Muscle of arm (tissue), 12 donors: ENCODE data around the gene ZNF582. TPM values are rescaled to one million over a fixed set of nuclear protein-coding genes. Genes with fewer than 3 reads are reported as not detected.
"Not testable (repeated sequence)": the region's sequence is repeated elsewhere in the genome, so short reads cannot be mapped to it uniquely, and the experiment has no call there.

Source experiments
- DNase-seq: peaks from one replicate; pipeline ENCODE4 v3.0.0-alpha.2; 2013
- polyA plus RNA-seq, 12 donors: library from polyadenylated mRNA; unstranded; fragments of 120-200 nt; gene quantifications; one replicate each; pipeline ENCODE4 v1.2.1, GENCODE V29; 2013; ENCODE audit not compliant: insufficient read length in 12 of 12

Gene ZNF582
- polyA plus RNA-seq, 12 donors, result 4.9 to 9.4 (median 7.1) TPM; not detected in 1

GRCh38 chr19:56356944-56357343 lies 36.4 kb downstream of the ZNF582 start:
- DNase-seq, result no peak

- no peak for DNase-seq
Measured at GRCh38 chr19:56355517-56355916, 37.8 kb downstream of the ZNF582 start.

GRCh38 chr19:56351208-56351607 lies 42.1 kb downstream of the ZNF582 start:
- DNase-seq, result no peak

GRCh38 chr19:56350416-56351045 lies 42.8 kb downstream of the ZNF582 start:
- peak; percentile 35 for DNase-seq

- no peak for DNase-seq
Measured at GRCh38 chr19:56348289-56348877, 45.0 kb downstream of the ZNF582 start.

GRCh38 chr19:56347163-56347778 lies 46.1 kb downstream of the ZNF582 start:
- DNase-seq, result no peak

GRCh38 chr19:56341948-56342347 lies 51.4 kb downstream of the ZNF582 start:
- DNase-seq, result no peak

GRCh38 chr19:56339031-56339430 lies 54.3 kb downstream of the ZNF582 start:
- DNase-seq, result not testable (repeated sequence)

- not testable (repeated sequence) for DNase-seq
Measured at GRCh38 chr19:56337077-56337476, 56.3 kb downstream of the ZNF582 start.

- not testable (repeated sequence) for DNase-seq
Measured at GRCh38 chr19:56335371-56335770, 58.0 kb downstream of the ZNF582 start.

GRCh38 chr19:56333506-56333905 lies 59.8 kb downstream of the ZNF582 start:
- no peak for DNase-seq

Other genes with a start within 250 kb of the ZNF582 start
- gene GALP, start 217.5 kb downstream of the ZNF582 start, polyA plus RNA-seq, result not detected
- gene ZSCAN5B, start 195.8 kb downstream of the ZNF582 start, polyA plus RNA-seq, result under 1 TPM in 3 of 12 donors, not detected in 9; 0.13 to 0.27 (median 0.23) TPM
- not detected for gene ZSCAN5C, start 191.3 kb downstream of the ZNF582 start, polyA plus RNA-seq
- 1 to 10 TPM in 9 of 12 donors, under 1 TPM in 1, not detected in 2; 0.88 to 7.0 (median 1.5) TPM for gene EDDM13, start 120.8 kb downstream of the ZNF582 start, polyA plus RNA-seq
- 10 to 100 TPM in 1 of 12 donors, 1 to 10 TPM in 9, not detected in 2; 5.0 to 12.4 (median 7.3) TPM for gene ZSCAN5A, start 78.7 kb downstream of the ZNF582 start, polyA plus RNA-seq
- 10 to 100 TPM in 1 of 12 donors, 1 to 10 TPM in 10, not detected in 1; 6.1 to 11.2 (median 7.6) TPM for gene ZNF583, start 10.8 kb upstream of the ZNF582 start, polyA plus RNA-seq
- gene ZNF667, start 83.8 kb upstream of the ZNF582 start, polyA plus RNA-seq, result 10 to 100 TPM in 9 of 12 donors, 1 to 10 TPM in 2, not detected in 1; 8.0 to 19.5 (median 11.5) TPM
- gene ZNF471, start 114.3 kb upstream of the ZNF582 start, polyA plus RNA-seq, result 10 to 100 TPM in 10 of 12 donors, 1 to 10 TPM in 1, not detected in 1; 9.1 to 27.0 (median 18.6) TPM
- 10 to 100 TPM in 7 of 12 donors, 1 to 10 TPM in 4, not detected in 1; 9.3 to 16.4 (median 11.1) TPM for gene ZFP28, start 145.4 kb upstream of the ZNF582 start, polyA plus RNA-seq
- gene ZNF470, start 173.9 kb upstream of the ZNF582 start, polyA plus RNA-seq, result 1 to 10 TPM in 11 of 12 donors, not detected in 1; 1.5 to 7.1 (median 5.0) TPM
- 1 to 10 TPM in 11 of 12 donors, not detected in 1; 5.8 to 8.8 (median 7.1) TPM for gene ZNF71, start 201.8 kb upstream of the ZNF582 start, polyA plus RNA-seq
- gene SMIM17, start 249.6 kb upstream of the ZNF582 start, polyA plus RNA-seq, result 1 to 10 TPM in 10 of 12 donors, not detected in 2; 1.2 to 2.6 (median 1.7) TPM